ENCODE measurements around the gene CDK17. TPM values are rescaled to one million over a fixed set of nuclear protein-coding genes. Genes with fewer than 3 reads are reported as not detected.
A peak's percentile ranks its signal among the peaks of the same experiment; 100 is the strongest.

Gene CDK17
- polyA plus RNA-seq, 1 of the 3 experiments (the other 2 are of a cell fraction): 11.7 TPM

- H3K9me2 ChIP-seq: no peaks in the 10 kb centered on the region
- WGBS (ENCODE audit: low lambda C conversion rate): 73% methylated on average over 7 of the region's 7 CpGs
- peak overlapping the region; percentile 13; the same call in 1 of the 2 replicates for H2AFZ ChIP-seq (ENCODE audit: low read depth)
- no peaks in the 10 kb centered on the region for H3K36me3 ChIP-seq (replicated peaks in 1 of 2; ENCODE audit: control insufficient read depth in 1 of 2, insufficient read depth in 2 of 2, low read length in 1 of 2)
- H3K4me2 ChIP-seq: no peak overlapping the region
- TF ChIP-seq MEF2A (IDR thresholded peaks at IDR 0.05; ENCODE audit: borderline replicate concordance, low read depth) (no peak), RCOR1 (IDR thresholded peaks at IDR 0.05; ENCODE audit: low read length) (no peak), EZH2phosphoT487 (IDR thresholded peaks at IDR 0.05; ENCODE audit: borderline replicate concordance, low read depth) (no peak), TAF1 (IDR thresholded peaks at IDR 0.05; ENCODE audit: borderline replicate concordance, low read depth, low read length) (no peak)
- no peaks in the 10 kb centered on the region for H3K27me3 ChIP-seq (ENCODE audit: insufficient read depth)
- H4K20me1 ChIP-seq (ENCODE audit: insufficient read depth): no peaks in the 10 kb centered on the region
- CTCF ChIA-PET: interaction anchor here (1.0 kb wide), 1 partner anchor 14 kb away, joined by 3 read pairs; no protein-coding TSS in a partner anchor
- peaks cover 10% of the 10 kb centered on the region for H3F3A ChIP-seq (replicated peaks; ENCODE audit: insufficient read depth)
- no peak overlapping the region for H3K4me3 ChIP-seq (ENCODE audit: low read depth in 2 of 2, low read length in 1 of 2)
- no peak overlapping the region for H3K9ac ChIP-seq
- H3K79me2 ChIP-seq (ENCODE audit: insufficient read depth): peaks cover 1% of the 10 kb centered on the region; the same call in 1 of the 2 replicates
- POLR2A ChIA-PET: no interaction called here
- H3K27ac ChIP-seq (ENCODE audit: low read depth in 2 of 2, low read length in 1 of 2): peak overlapping the region in 1 of 2 experiments; percentile 15; a peak in 1 of 4 replicates
- no peaks in the 10 kb centered on the region; a peak in 1 of 4 replicates for H3K4me1 ChIP-seq (ENCODE audit: control insufficient read depth in 1 of 2, insufficient read depth in 2 of 2, low read depth in 1 of 2, low read length in 1 of 2)
- no peaks in the 10 kb centered on the region for H3K9me3 ChIP-seq
- DNase-seq: no peak
Observed at GRCh38 chr12:96416033-96416799, 16.0 kb upstream of the CDK17 start.

- no peaks in the 10 kb centered on the region for H3K27me3 ChIP-seq (ENCODE audit: insufficient read depth)
- no peak for TF ChIP-seq MXI1 (IDR thresholded peaks at IDR 0.05; ENCODE audit: low read depth, low read length)
- TF ChIP-seq EZH2phosphoT487 (IDR thresholded peaks at IDR 0.05; ENCODE audit: borderline replicate concordance, low read depth): no peak
- TF ChIP-seq POLR2AphosphoS5 (IDR thresholded peaks at IDR 0.05; ENCODE audit: low read depth, low read length): no peak
- no peak for TF ChIP-seq SIN3A (IDR thresholded peaks at IDR 0.05; ENCODE audit: borderline replicate concordance, low read depth, low read length)
- TF ChIP-seq TCF12 (IDR thresholded peaks at IDR 0.05): no peak
- TF ChIP-seq NFIC (IDR thresholded peaks at IDR 0.05; ENCODE audit: borderline replicate concordance): no peak
- TF ChIP-seq FOXJ3 (CRISPR knock-in tag; IDR thresholded peaks at IDR 0.05): no peak
- no peak for TF ChIP-seq NRF1 (IDR thresholded peaks at IDR 0.05; ENCODE audit: low read depth, low read length)
- TF ChIP-seq IRF3 (IDR thresholded peaks at IDR 0.05; ENCODE audit: low read depth, low read length): no peak
- TF ChIP-seq MAX (IDR thresholded peaks at IDR 0.05; ENCODE audit: low read depth): no peak
- TF ChIP-seq RAD21 (IDR thresholded peaks at IDR 0.05; ENCODE audit: low read length): no peak
- TF ChIP-seq RFX5 (IDR thresholded peaks at IDR 0.05; ENCODE audit: low read length): no peak
- no peaks in the 10 kb centered on the region for H3K79me2 ChIP-seq (ENCODE audit: insufficient read depth)
- H3K4me2 ChIP-seq: no peak overlapping the region
- no peak overlapping the region for H3K4me3 ChIP-seq (ENCODE audit: low read depth in 2 of 2, low read length in 1 of 2)
- H2AFZ ChIP-seq (ENCODE audit: low read depth): no peak overlapping the region
- no peaks in the 10 kb centered on the region for H3K9me2 ChIP-seq
- H3K36me3 ChIP-seq (replicated peaks in 1 of 2; ENCODE audit: control insufficient read depth in 1 of 2, insufficient read depth in 2 of 2, low read length in 1 of 2): no peaks in the 10 kb centered on the region
- no peaks in the 10 kb centered on the region; a peak in 1 of 4 replicates for H3K4me1 ChIP-seq (ENCODE audit: control insufficient read depth in 1 of 2, insufficient read depth in 2 of 2, low read depth in 1 of 2, low read length in 1 of 2)
- no peaks in the 10 kb centered on the region for H4K20me1 ChIP-seq (ENCODE audit: insufficient read depth)
- ChIA-PET CTCF (no interaction called here), POLR2A (no interaction called here)
- no peak overlapping the region for H3K27ac ChIP-seq (ENCODE audit: low read depth in 2 of 2, low read length in 1 of 2)
- WGBS (ENCODE audit: low lambda C conversion rate): 94% methylated on average over 1 of the region's 1 CpG
- no peaks in the 10 kb centered on the region for H3K9me3 ChIP-seq
- H3K9ac ChIP-seq: no peak overlapping the region
- H3F3A ChIP-seq (replicated peaks; ENCODE audit: insufficient read depth): peaks cover 4% of the 10 kb centered on the region
- no peak for DNase-seq
Observed at GRCh38 chr12:96414637-96415036, 14.4 kb upstream of the CDK17 start.
